Heart left ventricle (tissue), 13 donors: ENCODE data around the gene SUN1.

Experiments
- POLR2A ChIP-seq, 2 donors: fragments of 450-650 bp; IDR thresholded peaks; one replicate each; pipeline ENCODE4 v1.6.1; 2017; ENCODE audit warnings: antibody characterized with exemption in 2 of 2, mild to moderate bottlenecking in 2 of 2, moderate library complexity in 2 of 2
- TF ChIP-seq, protein P1 (sequence below), 12 donors: fragments of 200-600 bp; sonication (generic) in 4 of 12; IDR thresholded peaks; one replicate each; pipeline versions ENCODE4 v1.5.0 to v1.8.0; 2018 to 2022; ENCODE audit warnings: antibody characterized with exemption in 12 of 12, mild to moderate bottlenecking in 5 of 12
- donor health status: ischemic (EF 13 %, LVEDD 7.1; RV severe dilation, severe dysfunction).
- donor health status: DM: no; HTN: yes; CAD: no.
- donor health status: DM: no; HTN: no; CAD: no.
- donor health status: ischemic (EF 25% LVEDD 6.9; RV normal size, moderate dysfunction).
- donor health status: ischemic (EF 25% LVEDD 5.7; RV mildly dilated, moderate dysfunction).
- donor health status: ischemic (EF 35%, LVEDD 5.7; RV mildly dilated, moderate dysfunction).
- donor health status: nonischemic (EF 11% LVEDD 7.7; RV severe dilation, severe dysfunction).
- donor health status: DM: yes; HTN: yes; CAD: no.
- donor health status: PGD.
- donor health status: ischemic (EF 29% LVEDD 5.4; RV normal size, mild dysfunction).
- donor health status: nonischemic (EF 23%, LVEDD 6.1; RV moderate dilation, normal function).

DNA sequence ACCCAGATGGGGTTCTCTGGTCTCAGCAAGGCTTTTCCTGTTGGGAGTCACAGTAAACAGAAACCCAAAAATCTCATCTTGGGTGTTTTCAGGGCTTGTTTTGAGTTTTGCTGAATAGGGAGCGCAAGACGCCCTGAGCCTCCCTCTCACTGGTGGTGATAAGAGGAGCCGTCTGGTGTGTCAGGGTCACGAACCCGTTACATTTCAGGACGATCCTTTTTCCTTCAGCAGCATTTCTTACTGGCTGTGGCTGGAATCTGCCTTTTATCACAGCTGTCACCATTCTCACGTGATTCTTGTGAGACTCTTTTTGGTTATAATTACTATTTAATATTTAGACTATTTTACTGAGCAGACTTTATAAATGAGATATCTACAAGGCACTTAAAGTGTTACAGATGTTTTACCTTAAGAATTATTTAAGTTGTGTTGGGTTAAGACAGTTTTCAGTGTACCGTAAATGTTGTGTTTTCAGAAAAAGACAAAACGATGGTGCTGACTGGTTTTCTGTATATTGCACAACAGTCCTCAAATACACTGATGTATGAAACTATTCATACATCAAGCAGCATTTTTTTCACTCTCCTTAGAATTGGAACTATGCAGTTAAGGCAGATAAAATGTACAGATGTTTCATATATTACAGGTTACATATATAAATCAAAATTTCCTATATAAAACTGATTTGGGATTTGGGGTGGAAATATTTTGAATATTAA, 41.9 kb downstream of the SUN1 start:
- TF ChIP-seq, protein P1, sequence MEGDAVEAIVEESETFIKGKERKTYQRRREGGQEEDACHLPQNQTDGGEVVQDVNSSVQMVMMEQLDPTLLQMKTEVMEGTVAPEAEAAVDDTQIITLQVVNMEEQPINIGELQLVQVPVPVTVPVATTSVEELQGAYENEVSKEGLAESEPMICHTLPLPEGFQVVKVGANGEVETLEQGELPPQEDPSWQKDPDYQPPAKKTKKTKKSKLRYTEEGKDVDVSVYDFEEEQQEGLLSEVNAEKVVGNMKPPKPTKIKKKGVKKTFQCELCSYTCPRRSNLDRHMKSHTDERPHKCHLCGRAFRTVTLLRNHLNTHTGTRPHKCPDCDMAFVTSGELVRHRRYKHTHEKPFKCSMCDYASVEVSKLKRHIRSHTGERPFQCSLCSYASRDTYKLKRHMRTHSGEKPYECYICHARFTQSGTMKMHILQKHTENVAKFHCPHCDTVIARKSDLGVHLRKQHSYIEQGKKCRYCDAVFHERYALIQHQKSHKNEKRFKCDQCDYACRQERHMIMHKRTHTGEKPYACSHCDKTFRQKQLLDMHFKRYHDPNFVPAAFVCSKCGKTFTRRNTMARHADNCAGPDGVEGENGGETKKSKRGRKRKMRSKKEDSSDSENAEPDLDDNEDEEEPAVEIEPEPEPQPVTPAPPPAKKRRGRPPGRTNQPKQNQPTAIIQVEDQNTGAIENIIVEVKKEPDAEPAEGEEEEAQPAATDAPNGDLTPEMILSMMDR (IDR thresholded peaks at IDR 0.05): no peak
- no peak for TF ChIP-seq POLR2A (IDR thresholded peaks at IDR 0.05)
